Nephron progenitor cell (in vitro differentiated cells): ENCODE data around the gene NLRP5.
A peak's percentile ranks its signal among the peaks of the same experiment; 100 is the strongest.

Source experiments
- DNase-seq: peaks from one replicate; pipeline ENCODE4 v3.0.0; 2021
- H3K27ac Mint-ChIP-seq: 2 replicates; pipeline ENCODE4 v1.8.0; 2021; ENCODE audit warnings: mild to moderate bottlenecking, moderate library complexity, mixed read lengths
- H3K27me3 Mint-ChIP-seq: 2 replicates; pipeline ENCODE4 v1.8.0; 2021; ENCODE audit warnings: mild to moderate bottlenecking, low read depth, mixed read lengths; ENCODE audit not compliant: poor library complexity
- H3K36me3 Mint-ChIP-seq: 2 replicates; pipeline ENCODE4 v1.8.0; 2021; ENCODE audit warnings: low read depth, mixed read lengths
- H3K4me1 Mint-ChIP-seq: 2 replicates; pipeline ENCODE4 v1.8.0; 2021; ENCODE audit warnings: mixed read lengths
- H3K4me3 Mint-ChIP-seq: 2 replicates; pipeline ENCODE4 v1.8.0; 2021; ENCODE audit warnings: mild to moderate bottlenecking, moderate library complexity, mixed read lengths
- H3K9me3 Mint-ChIP-seq: 2 replicates; pipeline ENCODE4 v1.8.0; 2021; ENCODE audit warnings: mild to moderate bottlenecking, moderate library complexity, mixed read lengths
- TF ChIP-seq, protein P1 (sequence below): fragments of 200-600 bp; sonication (generic); IDR thresholded peaks from 2 replicates; pipeline ENCODE4 v1.5.0; 2021; ENCODE audit warnings: antibody characterized with exemption

NLRP5 gene

DNA sequence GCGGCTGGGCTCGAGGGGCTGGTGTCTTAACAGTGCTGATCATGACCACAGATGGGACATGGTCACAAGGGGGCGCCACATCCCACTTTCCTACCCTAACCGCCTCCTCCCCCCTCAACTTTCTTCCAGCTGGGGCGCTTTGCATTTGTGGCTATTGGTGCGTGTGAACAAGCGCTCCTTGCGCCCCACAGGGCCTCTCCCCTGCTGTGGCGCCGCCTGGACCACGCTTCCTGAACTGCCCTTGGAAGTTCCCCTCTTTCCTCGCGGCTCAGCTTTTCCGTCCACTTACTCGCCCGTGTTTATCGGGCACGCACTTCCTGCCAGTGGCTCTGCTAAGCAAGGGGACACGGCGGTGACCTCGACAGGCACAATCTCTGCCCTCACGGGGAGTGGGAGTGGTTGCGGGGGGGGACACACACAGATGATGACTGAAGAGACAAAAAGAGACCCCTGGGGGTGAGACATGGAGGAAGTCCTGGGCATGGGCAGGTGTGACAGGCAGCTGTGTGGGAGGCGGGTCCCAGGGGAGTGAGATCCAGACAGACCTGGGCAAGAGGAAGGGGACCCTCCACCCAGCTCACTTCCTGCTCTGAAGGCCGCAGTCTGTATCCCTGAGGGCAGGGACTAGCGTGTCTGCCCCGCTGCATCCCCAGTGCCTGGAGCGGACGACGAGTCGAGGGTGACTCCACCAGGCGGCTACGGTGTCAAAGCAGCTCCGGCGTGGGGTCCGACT lies 94.3 kb downstream of the NLRP5 start:
- Mint-ChIP-seq H3K4me1 (peaks cover 25% of the 10 kb centered on the region), H3K27ac (peak overlapping the region; percentile 25), H3K36me3 (no peaks in the 10 kb centered on the region), H3K9me3 (no peaks in the 10 kb centered on the region), H3K4me3 (peak overlapping the region; percentile 84), H3K27me3 (peaks cover 25% of the 10 kb centered on the region)
- peak; percentile 86 for DNase-seq
- TF ChIP-seq, protein P1, sequence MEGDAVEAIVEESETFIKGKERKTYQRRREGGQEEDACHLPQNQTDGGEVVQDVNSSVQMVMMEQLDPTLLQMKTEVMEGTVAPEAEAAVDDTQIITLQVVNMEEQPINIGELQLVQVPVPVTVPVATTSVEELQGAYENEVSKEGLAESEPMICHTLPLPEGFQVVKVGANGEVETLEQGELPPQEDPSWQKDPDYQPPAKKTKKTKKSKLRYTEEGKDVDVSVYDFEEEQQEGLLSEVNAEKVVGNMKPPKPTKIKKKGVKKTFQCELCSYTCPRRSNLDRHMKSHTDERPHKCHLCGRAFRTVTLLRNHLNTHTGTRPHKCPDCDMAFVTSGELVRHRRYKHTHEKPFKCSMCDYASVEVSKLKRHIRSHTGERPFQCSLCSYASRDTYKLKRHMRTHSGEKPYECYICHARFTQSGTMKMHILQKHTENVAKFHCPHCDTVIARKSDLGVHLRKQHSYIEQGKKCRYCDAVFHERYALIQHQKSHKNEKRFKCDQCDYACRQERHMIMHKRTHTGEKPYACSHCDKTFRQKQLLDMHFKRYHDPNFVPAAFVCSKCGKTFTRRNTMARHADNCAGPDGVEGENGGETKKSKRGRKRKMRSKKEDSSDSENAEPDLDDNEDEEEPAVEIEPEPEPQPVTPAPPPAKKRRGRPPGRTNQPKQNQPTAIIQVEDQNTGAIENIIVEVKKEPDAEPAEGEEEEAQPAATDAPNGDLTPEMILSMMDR = peak; percentile 37

DNA sequence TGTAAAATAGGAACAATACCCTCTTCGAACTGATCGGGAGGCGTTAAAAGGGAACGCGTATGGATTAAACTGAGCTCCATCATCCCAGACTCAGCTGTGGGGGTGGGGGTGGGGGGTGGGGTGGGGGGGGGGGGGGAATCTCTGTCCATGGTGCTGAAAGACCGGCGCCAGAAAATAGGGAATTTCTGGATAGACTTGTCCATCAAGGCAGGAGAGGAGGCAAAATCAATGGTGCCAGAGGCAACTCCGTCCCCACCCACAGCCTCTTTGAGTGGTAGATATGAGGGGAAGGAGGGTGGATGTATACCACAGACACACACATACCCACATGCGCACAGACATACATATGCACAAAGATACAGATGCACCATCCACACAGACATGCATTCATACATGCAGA lies 97.1 kb downstream of the NLRP5 start:
- Mint-ChIP-seq H3K36me3 (peaks cover 4% of the 10 kb centered on the region), H3K4me1 (peaks cover 30% of the 10 kb centered on the region), H3K27ac (no peak overlapping the region), H3K9me3 (no peaks in the 10 kb centered on the region), H3K27me3 (peaks cover 18% of the 10 kb centered on the region), H3K4me3 (no peak overlapping the region)
- no peak for DNase-seq
- TF ChIP-seq, protein P1 = no peak

DNA sequence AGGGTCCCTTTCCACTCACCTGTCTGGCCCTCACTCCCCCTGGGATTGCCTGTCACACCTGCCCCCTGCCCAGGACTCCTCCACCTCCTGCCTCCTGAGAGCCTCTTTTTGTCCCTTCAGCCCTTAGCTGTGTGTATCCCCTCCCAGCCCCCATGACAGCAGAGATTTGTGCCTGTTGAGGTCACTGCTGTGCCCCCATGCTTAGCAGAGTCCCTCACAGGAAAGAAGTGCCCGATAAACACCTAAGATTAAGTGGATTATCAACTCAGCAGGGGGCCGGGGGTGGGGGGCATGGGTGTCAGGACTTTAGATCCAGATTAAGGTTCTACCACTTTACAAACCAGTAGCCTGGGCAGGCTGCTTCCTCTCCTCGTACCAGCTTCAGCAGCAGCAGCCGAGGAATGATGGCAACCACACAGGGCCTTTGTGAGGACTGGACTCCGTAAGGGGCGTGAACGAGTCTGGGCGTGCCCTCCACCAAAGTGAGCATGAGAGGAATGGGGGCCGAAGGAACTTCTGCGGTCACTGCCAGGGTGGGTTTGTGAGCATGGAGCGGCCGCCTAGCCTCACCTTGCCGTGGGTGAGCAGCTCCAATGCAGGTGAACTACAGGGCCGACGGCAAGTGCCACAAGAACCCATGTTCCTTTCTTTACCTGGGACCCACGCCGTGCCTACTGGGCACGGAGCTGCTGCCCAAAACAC lies 98.4 kb downstream of the NLRP5 start:
- TF ChIP-seq, protein P1 = no peak
- Mint-ChIP-seq H3K27ac (peak overlapping the region; percentile 91), H3K27me3 (peaks cover 18% of the 10 kb centered on the region), H3K4me1 (peaks cover 30% of the 10 kb centered on the region), H3K9me3 (no peaks in the 10 kb centered on the region), H3K4me3 (no peak overlapping the region), H3K36me3 (peaks cover 14% of the 10 kb centered on the region)
- DNase-seq = no peak

- Mint-ChIP-seq H3K27me3 (peaks cover 17% of the 10 kb centered on the region), H3K36me3 (peaks cover 18% of the 10 kb centered on the region), H3K4me3 (no peak overlapping the region), H3K4me1 (peaks cover 30% of the 10 kb centered on the region), H3K9me3 (no peaks in the 10 kb centered on the region), H3K27ac (peak overlapping the region; percentile 93)
- TF ChIP-seq, protein P1 = no peak
- no peak for DNase-seq
Measured at GRCh38 chr19:56085571-56086275, 99.1 kb downstream of the NLRP5 start.

- peaks cover 7% of the 10 kb centered on the region for H3K27me3 Mint-ChIP-seq
- no peaks in the 10 kb centered on the region for H3K9me3 Mint-ChIP-seq
- no peak for DNase-seq
- peak overlapping the region; percentile 93 for H3K27ac Mint-ChIP-seq
- TF ChIP-seq, protein P1 = no peak
- no peak overlapping the region for H3K4me3 Mint-ChIP-seq
- H3K36me3 Mint-ChIP-seq = peaks cover 27% of the 10 kb centered on the region
- H3K4me1 Mint-ChIP-seq = peaks cover 28% of the 10 kb centered on the region
Measured at GRCh38 chr19:56086671-56087430, 100.3 kb downstream of the NLRP5 start.
